ENCODE measurements around the gene ITGA3.

ITGA3 gene

DNA sequence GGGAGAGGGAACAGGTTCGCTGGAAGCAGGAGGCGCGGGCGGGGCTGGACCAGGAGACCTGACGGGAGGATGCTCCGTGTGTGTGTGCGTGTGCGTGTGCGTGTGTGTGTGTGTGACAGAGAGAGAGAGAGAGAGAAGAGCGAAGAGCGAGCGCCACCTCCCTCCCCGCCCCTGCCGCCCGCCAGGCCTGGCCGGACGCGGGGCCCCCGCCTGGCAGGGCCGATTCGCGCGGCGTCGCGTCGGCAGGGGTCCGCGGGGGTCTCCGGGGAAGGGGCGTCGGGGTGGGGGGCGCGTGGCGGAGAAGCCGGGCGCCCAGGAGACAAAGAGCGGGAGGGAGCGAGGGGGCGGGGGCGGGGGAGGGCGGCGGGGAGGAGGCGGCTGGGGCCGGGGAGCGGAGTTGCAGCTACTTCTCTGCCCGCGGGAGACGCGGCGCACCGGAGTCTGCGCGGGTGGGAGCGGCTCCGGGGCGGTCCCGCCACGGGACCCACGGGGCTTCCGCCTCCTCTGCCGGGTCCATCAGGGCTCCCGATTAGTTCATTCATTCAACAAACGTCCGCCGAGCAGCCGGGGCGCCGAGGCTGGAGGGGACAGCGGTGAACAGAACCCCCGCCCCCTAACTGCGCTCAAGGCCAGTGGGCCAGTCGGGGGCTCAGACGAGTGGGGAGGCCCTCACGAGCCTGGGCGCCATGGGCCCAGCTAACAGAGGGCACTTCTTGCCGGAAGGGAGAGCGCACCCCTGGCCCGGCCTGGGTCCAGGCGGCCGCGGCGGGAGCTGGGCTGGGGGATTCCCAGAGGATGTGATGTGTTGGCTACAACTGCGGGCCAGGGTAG lies 74.0 kb downstream of the ITGA3 start, which contains the start of gene SAMD14:
Gene SAMD14, minus strand, starts transcription at position 433 of the 831 bp plus-strand sequence. CDS start 5,201 bp downstream, outside the sequence.
- DNase-seq (ENCODE audit: low spot score) = no peak

DNA sequence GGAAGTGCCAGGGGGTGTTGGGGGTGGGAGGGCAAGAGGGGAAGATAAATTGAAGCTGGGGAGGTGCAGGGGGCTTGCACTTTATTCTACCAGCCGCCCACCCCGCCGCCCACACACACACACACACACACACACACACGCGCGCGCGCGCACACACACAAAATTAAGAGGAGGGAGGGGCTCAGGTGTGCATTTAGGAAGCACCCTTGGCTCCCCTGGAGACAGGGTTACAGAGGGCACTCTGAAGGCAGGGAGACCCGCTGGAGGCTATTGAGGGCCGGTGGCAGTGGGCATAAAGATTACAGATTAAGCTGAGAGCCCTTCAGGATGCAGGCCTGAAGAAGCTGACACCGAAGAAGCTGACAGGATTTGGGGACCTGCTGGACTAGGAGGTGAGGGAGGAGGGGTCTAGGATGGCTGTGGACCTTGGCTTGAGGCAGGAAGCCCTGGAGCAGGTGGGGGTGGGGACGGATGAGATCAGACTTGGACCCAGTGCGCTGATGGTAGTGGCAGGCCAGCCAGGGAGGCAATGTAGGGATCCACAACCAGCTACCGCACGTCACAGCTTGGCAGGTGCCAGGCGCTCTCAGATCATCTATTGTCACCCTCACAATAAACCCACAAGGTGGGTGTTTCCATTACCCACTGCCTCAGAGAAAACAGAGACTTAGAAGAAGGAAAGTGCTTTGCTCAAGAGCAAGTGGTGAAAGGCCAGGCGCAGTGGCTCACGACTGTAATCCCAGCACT lies 74.8 kb downstream of the ITGA3 start:
- DNase-seq (ENCODE audit: low spot score) = no peak

DNA sequence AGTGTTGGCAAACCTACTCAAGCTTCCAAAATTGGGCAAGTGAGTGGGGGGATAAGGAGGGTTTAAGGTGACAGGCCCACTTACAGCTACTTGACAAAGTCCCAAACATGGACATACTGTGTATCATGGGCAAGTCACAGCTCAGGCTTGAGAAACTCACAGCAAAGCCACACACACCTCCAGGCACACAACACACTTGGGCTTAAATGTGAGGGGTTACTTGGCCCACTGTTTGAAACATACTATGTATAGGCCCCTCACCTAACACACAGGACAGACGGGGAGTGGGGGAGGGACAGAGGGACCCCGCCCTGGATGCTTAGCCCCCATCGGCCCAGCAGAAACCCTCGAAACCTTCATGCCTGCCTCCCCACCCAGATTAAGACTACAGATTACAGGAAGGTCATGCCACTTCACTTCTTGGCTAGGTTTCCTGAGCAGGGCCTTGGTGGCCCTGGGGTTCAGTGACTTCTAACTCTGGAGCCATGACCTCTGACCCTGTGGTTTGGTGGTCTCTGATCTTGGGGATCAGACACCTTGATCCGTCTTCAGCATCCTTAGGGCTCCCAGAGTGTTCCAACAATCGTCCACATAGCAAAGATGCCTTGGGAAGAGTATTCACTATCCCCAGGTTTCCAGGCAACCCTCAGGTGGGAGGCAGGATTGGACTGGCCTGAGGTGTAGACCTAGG lies 76.3 kb downstream of the ITGA3 start:
- DNase-seq (ENCODE audit: low spot score) = no peak

DNA sequence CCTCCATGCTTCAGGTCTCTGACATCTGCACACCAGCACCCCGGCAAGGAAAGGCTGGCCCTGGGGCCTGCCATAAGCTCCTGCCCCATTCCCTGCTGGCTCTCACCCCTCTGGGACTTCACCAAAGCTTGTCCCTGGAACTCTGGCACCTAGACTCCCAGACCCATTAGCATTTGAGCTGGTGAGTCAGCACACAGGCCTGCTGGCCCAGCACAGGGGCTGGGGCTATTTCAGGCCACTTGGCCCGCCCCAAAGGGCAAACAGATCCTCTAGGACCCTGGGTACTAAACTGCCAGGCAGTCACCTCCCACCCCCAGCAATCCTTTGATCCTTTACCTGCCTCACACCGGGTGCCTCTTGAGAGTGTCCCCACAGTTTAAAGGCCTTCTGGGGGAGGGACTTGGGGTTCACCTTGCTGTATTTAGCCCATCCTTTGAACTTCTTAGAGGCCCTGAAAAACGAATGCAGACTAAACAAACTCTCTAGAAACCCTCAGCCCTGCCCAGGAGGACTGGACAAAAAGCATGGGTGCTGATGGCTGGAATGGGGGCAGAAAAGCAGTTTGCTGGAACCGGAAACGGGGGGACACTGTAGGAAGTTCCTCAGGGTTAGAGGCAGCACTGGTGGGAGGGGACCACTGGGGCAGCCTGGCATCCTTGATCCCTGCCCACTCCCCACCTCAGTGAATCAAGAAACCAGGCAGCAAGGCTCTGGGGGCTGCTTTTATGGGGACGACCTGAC lies 77.3 kb downstream of the ITGA3 start:
- DNase-seq (ENCODE audit: low spot score) = no peak

DNA sequence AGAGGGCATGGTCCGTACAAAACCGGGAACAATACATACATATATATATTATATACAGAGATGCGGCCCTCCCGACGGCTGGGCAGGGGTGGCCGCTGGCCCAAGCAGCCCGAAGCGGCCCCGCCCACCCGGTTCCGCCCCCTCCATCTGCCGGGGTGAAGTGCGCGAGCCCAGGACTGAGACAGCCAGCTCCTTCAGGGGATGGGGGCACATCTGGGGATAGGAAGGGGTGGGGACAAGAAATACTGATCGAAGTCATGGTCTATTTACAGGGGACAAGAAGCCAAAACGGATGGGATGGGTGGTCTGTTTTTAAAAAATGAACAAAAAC lies 77.8 kb downstream of the ITGA3 start:
- DNase-seq (ENCODE audit: low spot score) = no peak

DNA sequence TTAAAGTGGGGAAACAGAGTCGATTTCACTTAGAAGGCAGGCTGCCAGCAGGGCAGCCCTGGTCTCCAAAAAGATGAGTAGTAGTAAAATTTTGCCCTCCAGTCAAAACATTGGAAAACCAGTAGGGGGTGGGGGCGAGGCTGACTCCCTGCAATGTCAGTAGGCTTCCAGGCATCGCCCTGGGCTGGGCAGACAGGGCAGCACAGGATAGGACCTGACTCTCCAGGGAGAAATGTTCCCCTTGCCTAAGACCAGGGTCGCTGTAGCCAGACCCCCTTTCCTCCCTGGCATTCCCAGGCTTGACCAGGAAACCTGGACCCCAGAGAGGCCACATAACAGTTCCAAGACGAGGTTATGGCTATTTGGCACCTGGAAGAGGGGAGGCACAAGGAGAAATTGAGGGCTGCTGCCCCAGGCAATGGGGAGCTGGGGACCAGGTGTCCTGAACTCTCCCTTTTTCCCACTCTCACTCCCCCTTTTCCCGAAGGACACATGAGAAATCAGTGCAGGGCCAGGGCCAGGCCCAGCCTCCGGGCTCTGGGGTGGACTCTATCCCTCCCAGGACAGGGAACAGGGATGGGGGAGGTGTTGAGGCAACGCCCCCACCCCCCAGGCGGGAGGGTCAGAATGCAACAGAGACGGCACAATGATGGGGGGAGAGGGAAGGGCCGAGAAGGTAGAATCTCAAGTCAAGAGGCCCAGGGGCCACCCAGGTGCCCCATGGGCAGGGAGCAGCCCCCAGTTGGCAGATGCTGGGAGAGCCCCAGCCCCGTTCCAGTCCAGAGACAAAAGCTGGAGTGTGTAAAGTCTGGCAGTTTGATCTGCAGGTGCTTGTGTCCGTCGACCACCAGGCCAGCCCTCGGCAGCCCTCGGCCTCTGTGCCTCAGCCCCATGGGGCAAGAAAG lies 78.5 kb downstream of the ITGA3 start:
- no peak for DNase-seq (ENCODE audit: low spot score)

DNA sequence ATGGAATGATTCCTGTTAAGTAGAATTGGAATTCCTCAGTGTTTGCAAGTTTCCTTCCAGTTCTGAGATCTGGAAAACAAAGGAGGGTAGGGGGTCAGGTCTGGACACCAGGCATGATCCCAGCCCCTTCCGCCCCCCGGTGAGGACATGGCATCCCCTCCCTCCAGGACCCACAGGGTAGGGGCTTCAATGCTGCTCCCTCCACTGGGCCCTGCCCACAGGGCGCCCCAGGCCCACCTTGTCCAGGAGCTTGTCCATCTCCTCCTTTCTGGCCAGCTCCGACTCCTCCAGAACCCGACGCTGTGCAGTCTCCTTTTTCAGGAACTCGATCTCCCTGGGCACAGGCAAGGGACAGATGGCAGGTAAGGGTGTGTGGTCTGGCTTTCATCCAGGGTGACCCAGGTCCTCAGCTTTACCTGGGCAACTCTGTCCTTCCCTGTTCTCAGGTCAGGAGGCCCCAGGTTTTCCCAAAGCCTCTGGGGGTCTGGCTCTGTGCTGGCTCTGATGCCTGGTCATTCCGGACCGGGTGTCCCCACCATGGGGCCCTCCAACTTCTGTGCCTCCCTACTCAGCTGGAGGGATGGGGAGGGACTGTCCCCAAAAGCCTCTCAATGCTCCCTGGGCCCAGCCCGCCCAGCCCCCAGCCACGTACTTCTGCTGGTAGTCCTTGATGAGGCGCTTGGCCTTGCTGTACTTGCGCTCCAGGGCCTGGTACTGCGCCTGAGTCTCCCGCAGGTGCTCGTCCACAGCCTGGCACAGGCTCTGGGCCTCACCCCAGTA lies 79.6 kb downstream of the ITGA3 start:
- no peak for DNase-seq (ENCODE audit: low spot score)

DNA sequence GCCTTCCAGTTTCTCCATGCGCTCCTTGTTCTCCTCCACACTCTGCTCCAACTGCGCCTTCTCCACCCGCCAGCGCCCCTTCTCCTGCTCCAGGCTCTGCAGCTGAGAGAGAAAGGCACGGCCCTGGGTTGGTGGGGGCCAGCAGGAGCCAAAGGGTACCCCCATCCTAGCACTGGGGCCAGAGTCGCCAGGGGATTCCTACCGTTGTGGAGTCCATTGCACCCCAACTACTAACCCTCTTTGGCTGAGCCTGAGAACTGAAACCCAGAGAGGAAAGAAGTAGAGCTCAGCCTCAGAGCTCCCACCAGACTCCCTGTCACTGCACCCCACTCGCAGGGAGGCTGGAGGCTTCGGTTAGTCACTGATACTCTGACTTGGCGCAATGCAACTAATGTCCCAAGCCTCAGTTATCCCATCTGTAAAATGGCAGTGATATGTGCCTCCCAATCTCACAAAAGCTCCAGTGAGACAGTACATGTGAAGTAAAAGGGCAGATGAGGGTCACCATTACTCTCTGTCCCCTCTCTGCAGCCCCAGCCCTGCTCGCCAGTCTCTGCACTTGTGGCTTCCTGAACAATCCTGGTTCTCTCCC lies 80.3 kb downstream of the ITGA3 start:
- DNase-seq (ENCODE audit: low spot score) = no peak

DNA sequence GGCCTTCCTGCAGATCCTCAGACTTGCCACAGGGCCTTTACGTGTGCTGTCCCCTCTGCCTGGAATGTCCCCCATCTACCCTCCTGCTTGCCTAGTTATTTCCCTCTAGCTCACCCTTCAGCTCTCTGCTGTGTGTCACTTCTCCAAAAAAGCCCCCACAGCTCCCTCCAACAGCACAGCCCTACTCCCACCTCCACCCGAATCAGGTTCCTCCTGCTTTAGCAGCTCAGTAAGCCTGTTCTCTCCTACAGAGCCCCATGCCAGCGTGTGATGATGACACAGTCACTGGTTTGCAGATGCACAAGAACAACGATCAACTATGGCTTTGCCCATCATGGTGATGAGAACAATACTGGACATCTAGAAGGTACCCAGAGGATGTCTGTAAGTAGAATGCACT lies 81.1 kb downstream of the ITGA3 start:
- DNase-seq (ENCODE audit: low spot score) = no peak

DNA sequence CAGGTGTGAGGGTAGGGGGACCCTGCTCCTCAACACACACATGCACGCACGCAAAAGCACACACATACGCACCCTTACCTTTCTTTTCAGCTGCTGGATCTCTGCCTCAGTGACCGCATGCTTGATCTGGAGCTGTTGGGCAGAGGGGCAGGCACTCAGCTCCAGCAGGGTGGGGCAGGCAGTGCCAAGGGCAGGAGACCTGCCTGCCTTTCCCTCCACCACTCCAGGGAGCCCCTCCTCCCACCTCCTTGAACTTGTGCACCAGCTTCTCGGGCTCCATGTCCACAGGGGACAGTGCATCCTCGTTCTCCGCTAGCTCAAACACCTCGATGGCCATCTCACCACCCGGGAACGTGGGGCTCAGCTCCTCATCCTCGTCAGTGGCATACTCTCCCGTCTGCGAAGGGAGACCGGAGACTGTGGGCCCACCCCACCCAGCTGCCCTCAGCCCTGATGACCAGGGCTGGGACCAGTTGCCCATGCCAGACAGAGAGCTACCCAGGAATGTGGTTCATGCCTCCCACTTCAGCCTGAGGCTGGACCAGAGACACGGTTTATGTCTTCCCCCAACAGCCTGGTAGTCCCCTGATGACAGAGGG lies 83.4 kb downstream of the ITGA3 start:
- no peak for DNase-seq (ENCODE audit: low spot score)
